ENCODE measurements around the gene UBE2D3.

The UBE2D3 gene

GRCh38 chr4:102787944-102788343, 39.4 kb downstream of the UBE2D3 start:
- DNase-seq: no peak

- DNase-seq: no peak
Observed at GRCh38 chr4:102787096-102787881, 40.1 kb downstream of the UBE2D3 start.

DNA sequence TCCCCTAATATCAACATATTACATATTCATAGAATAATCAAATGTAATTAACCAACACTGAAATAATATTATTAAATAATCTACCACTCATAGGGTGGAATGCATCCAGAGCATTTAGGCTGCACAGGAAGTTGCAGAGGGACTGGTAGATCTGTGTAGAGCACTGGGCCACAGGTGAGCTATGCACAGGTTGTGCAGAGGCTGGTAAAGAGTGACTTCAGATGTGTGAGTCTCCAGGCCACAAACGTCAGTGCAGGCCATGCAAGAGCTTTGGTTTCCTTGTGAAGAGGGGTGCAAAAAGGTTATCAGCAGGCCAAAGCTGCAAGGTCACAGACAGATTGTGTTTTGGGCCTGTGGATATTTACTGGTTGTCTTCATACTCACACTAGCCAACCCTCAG, 41.1 kb downstream of the UBE2D3 start:
- no peak for DNase-seq

GRCh38 chr4:102783006-102783405, 44.3 kb downstream of the UBE2D3 start:
- DNase-seq: no peak

- no peak for DNase-seq
Observed at GRCh38 chr4:102781570-102781969, 45.8 kb downstream of the UBE2D3 start.

GRCh38 chr4:102780476-102781144, 46.7 kb downstream of the UBE2D3 start:
- no peak for DNase-seq

GRCh38 chr4:102779204-102779603, 48.1 kb downstream of the UBE2D3 start:
- no peak for DNase-seq

DNA sequence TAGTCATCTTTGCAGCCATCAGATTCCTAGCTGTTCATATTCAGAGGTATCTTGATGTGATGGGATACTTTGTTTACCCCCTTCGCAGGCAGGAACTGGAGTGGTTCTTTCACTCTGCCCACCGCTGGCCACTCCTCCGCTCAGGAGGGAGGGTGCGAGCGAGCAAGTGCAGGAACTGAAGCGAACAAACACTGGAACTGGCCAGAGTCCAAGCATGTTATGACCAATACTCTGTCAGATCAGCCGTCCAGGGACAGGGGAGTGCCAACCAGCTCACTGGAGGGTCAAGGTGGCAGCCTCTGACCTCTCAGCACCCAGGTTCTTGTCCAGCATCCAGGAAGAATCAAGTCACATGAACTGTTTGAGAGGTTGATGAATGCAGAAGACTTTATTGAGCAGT, 48.6 kb downstream of the UBE2D3 start:
- DNase-seq: no peak

DNA sequence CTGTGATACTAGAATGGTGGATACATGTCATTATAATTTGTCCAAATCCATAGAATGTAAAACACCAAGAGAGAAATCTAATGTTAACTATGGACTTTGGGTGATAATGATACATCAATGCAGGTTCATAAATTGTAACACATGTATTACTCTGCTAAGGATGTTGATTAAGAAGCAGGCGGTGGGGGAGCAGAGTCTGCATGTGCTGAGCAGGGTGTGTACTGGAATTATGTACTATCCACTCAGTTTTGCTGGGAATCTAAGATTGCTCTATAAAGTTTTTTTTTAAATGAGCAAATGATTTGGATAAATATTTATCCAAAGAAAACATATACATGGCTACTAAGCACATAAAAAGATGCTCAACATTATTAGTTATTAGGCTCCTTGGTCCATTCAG, 51.5 kb downstream of the UBE2D3 start:
- no peak for DNase-seq

DNA sequence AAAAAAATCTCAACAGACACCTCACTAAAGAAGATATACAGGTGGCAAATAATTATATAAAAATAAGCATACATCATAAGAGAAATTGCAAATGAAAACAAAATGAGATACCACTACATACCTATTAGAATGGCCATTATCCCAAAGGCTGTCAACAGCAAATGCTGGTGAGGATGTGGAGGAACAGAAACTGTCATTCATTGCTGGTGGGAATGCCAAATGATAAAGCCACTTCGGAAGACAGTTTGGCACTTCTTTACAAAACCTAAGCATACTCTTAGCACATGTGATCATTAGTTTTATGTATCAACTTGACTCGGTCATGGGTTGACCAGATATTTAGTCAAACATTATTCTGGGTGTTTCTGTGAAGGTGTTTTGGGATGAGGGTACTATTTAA, 53.1 kb downstream of the UBE2D3 start:
- no peak for DNase-seq

DNA sequence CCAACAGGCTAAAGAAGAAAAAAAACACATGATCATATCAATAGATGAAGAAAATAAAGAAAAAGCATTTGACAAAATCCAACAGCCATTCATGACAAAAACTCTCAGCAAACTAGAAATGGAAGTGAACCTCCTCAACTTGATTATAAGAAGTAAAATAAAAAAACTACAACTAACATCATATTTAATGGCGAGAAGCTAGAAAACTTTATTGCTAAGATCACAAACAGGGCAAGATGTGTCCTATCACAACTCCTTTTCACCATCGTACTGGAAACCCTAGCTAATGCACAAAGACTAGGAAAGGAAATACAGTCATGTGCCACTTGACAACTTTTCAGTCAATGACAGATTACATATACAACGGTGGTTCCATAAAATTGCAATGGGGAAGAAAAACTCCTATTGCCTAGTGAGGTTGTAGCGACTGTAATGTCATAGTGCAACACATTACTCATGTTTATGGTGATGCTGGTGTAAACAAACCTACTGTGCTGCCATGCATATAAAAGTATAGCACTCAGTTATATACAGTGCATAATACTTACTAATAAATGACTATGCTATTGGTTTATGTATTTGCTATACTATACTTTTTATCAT, 54.5 kb downstream of the UBE2D3 start:
- no peak for DNase-seq

- no peak for DNase-seq
Observed at GRCh38 chr4:102764901-102765300, 62.5 kb downstream of the UBE2D3 start.

- DNase-seq: no peak
Observed at GRCh38 chr4:102761906-102762305, 65.4 kb downstream of the UBE2D3 start.

DNA sequence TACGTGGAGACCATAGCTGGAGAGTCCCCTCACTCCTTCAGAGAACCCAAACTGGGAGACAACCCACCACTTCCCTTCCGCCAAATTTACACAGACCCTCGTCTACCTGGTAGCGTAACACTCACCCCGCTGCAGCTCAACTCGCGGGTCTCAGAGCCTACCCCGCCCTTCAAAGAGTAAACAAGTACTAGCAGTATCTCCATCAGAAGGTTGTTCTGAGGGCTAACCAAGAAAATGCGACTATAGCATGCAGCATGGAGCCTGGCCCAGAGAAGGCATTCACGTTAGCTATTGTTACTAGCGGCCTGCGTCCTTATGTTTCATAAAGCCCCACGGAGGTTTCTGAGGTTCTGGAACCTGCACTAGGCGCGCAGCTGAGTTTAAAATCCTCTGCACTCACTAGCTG, 66.1 kb downstream of the UBE2D3 start:
- DNase-seq: peak in 1 of 2 experiments; percentile 24

- DNase-seq: peak; percentile 69 to 73
Observed at GRCh38 chr4:102760645-102761295, 66.6 kb downstream of the UBE2D3 start, which contains the start of gene MANBA. Gene MANBA (minus strand): TSS chr4:102760968. CDS start chr4:102760894, 74 bp downstream.

DNA sequence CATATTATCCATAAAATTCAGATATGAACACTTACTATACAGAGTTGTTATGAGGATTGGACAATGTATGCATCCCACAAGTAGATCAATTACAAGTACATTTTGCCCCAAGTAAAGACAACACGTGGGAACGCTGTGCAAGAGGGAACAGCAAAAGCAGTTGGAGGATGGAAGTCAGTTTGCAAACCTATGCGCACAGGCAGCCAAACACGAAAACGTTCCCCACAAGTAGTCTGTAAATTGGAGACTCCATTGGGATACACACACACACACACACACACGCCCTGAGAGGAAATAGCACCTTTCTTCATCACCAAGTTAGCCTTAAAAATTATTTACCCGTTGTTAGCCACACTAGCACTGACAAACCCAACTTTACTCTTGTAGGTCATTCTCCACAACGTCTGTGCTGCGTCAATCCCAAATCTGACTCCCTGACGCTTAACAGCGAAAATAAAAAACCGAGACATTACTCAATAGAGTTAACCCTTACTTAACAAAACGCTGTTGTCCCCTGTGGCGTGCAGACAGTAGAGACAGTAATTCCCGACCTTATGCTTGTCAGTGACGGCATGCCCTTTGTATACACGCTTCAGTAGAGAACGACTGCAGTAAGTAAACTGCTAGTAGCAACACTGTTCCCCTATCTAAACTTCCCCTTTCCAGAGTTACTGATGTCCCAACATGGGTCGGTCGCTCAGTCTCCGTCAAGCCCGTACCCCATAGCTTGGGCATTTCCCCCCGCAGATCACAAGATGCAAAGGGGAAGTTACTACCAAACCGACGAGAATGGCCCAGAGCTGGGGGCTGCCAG, 67.3 kb downstream of the UBE2D3 start:
- peak; percentile 95 to 96 for DNase-seq

DNA sequence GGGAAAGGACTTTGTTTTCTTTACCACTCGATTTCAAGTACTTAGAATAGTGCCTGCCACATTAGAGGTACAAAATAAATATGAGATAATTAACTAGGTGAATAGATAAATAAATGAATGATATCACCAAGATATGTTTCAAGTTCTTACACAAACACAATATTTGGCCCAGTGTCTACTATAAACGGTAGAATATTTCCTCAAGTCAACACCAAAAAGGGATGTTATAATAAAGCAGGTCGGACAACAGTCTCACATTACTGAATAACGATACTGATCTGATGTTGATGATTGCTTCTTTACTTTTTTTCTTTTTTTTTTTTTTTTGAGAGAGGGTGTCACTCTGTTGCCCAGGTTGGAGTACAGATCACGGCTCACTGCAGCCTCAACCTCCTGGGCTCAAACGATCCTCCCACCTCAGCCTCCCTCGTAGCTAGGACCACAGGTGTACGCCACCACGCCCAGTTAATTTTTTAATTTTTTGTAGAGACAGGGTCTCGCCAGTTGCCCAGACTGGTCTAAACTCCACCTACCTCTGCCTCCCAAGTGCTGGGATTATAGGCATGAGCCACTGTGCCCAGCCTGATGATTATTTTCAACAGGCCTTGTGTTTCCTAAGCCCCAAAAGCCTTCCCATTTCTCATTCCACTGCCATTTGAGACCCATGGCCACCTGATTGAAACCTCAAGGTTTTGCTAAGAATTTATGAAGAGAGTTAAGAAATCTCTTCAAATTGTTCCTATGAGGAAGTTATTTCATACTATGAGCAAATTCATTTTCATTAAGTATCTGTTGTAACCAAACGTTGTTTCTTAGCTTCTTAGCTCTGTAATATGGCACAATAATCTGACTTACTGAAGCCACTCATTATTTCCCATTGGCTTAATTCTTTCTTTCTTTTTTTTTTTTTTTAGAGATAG, 68.8 kb downstream of the UBE2D3 start:
- DNase-seq: peak; percentile 69 to 72

DNA sequence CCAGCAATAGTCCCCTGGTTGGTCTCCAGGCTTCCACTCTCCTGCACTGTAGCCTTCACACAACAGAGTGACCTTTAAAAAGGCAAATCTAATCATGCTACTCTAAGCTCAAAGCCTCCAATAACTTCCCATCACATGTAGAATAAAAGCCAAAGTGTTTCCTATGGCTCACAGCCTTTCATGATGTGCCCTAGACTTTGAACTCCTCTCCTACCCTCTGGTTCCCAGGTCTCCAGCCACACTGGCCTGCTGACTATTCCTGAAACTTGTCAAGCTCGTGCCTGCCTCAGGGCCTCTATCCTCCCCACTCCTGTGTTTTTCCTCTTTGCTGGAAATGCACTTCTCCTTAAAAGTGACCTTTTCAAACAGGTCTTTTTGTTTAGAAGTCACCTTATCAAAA, 69.7 kb downstream of the UBE2D3 start:
- no peak for DNase-seq

- no peak for DNase-seq
Observed at GRCh38 chr4:102754044-102754443, 73.3 kb downstream of the UBE2D3 start.

DNA sequence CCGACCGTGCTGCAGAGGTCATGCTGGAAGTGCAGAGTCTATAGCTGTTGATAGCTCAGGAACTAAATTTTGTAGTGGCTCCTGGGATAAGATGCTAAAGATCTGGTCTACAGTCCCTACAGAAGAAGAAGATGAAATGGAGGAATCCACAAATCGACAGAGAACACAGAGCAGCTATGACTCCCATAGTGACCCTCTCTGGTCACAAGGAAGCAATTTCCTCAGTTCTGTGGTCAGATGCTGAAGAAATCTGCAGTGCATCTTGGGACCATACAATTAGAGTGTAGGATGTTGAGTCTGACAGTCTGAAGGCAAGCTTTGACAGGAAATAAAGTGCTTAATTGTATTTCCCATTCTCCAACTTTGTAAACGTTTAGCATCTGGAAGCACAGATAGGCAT, 75.4 kb downstream of the UBE2D3 start:
- DNase-seq: peak; percentile 2 to 8
